Measurements from ENCODE around the gene MEIS2.

Gene MEIS2

DNA sequence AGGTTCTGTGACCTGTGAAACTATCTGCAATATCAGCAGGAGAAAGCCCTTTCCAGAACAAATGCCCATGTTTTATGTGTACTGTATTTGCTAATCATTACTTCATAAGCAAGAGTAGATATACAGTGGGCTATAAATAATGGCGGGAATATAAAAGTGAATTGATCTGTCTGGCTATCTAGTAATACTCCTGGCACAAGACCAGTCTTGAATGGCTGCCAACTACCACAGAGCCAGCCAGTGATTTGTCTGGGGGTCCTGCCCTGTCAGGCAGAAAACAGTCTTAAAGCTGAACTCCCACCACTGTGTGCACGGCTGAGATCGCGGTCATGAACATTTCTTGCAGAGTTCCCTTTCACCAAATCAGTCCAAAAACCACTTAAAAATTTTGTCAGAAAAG is 176.3 kb downstream of the MEIS2 start:
- no peak for DNase-seq

DNA sequence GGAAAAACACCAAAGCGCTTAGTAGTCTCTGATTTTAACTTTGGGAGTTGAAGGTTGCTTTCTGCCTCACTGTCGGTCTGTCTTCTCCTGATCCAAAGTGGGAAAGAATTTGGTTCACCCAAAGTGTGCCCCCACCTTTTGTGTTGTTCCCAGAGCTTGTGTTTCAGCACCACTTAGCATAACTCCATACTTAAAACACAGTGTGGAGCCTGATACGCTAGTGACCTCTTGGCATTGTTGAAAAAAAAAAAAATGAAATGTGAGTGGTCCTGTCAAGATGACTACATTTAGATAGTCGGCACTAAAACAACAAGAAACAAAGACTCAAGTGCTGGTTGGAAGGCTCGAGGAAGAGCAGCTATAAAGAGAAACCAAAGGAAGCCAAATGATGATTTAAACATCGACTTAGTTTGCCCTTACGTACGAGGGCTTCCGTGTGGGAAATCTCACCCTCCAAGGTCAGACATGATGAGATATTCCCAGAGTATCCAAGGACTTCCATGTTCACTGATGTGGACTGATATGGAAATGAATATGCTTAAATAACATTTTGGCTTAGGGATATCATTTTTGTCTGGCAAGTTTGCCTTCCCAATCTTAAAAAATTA is 178.8 kb downstream of the MEIS2 start:
- no peak for DNase-seq

GRCh38 chr15:36917411-36918267 is 182.7 kb downstream of the MEIS2 start:
- DNase-seq = no peak

DNA sequence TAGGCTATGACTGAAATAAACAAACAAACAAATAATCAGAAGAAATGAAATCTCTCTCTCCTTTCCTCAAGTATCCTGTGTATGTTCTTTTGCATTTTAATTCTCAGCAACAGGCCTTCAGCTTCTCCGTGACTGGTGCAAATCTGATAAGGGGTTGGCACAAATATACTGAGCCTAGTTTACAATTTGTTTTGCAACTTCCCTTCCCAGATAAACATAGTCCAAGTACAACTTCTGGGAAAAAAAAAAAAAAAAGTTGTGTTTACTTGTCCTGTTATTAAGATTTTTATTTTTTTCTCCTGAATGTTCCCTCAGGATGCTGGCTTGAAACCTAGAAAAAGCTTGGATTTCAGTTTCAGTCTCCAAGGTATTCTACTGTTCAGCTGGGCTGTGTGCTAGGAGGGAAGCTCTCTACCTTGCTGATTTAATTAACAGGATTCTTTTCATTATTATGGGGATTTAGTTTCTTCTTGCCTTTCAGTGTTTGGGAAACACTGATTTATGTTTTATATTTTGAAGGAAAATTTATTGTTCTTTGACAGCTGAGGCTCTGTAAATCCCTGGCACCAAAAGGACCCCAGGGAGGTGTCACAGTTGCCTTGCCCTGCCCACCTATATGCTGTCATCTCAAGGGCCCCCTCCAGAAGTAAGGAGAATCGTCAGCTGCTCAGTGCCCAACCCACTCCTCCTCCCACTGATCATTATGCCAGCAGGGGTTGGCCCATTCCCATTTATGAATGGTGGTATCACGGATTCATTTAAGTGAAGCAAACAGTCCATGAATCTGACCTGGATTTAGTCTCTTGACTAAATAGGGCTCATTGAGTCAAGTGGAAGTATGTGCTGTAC is 185.2 kb downstream of the MEIS2 start:
- peak; percentile 45 for DNase-seq

DNA sequence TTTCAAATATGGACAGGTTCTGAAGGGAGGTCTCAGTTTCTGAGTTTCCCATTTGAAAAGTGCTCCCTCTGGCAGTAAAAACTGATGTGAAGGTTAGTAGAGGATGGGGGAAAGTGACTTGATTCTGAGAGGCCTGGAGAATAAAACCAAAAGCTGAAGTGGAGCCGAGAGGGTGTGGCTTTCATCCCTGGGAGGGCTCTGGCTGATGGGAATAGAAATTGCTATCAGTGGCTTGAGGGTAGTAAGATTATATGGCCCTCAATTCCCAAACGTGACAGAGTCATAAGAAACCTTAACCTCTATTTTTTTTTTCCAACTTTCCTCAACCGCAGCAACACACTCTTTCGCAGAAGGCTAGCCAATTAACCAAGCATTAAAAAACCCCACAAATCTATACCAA is 185.9 kb downstream of the MEIS2 start:
- no peak for DNase-seq

GRCh38 chr15:36912311-36912712 is 188.0 kb downstream of the MEIS2 start:
- no peak for DNase-seq

DNA sequence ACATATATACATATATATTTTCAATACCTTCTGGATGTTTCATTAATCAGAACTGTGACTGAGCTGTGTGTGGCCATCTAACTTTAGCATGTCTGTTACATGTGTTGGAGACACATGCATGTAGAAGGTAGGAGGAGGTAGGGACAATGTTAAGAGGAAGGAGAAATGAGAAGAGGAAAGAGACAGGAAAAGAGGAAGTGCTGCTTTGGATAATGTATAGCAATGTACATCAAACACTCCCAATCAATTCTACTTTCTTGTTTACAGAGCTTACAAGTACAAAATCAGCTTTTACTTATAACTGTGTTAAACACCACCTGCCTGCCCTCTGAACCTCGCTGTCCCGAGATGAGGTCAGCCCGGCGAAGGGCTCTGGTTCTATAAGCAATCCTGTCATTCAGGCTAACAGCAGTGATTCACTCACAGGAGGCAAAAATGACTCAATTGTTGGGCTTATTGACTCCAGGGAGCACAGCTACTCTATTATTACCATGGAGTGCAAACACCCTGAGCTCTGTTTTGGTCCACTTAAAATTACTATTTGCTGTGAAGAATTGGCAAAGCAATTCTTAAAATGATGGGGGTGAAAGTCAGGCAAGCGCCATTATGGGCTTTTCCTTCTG is 188.9 kb downstream of the MEIS2 start:
- peak; percentile 99 for DNase-seq

DNA sequence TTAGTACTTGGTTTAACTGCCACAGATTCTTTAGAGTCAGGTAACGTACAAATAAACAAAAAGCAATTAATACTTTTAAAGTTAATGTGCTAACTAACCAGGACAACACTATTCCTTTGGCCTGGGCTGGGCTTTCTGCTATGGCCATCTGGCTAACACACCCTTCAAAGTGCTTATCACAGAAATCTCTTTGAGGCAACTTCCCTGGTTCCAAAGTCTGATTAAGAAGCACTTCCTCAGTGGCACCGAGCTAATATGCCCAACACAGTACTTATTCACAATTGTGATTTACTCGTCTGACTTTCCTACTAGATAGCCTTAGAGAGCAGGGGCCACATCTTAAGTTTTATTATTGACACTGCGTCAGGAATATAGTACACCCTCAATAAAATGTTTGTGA is 191.4 kb downstream of the MEIS2 start:
- DNase-seq = no peak

GRCh38 chr15:36907295-36907694 is 193.1 kb downstream of the MEIS2 start:
- no peak for DNase-seq

DNA sequence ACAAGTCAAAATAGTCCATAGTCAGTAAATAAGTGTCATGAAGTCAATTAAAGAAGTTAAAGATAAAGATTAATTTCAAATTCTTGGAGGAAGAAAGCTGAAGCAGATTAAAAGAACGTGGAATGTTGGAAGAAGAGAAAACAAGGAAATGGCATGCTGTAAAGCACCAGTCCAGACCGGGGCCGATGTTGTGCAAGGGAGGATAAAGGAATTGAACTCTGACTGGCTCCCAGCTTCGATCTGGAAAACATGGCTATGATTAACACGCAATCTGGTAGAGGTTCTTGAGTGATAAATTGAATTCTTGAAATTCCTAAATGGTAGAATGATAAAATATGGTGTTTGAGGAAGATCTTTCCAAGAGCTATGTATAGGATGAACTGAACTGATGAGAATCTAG is 194.4 kb downstream of the MEIS2 start:
- DNase-seq = no peak

- no peak for DNase-seq
These were observed 195.6 kb downstream of the MEIS2 start for GRCh38 chr15:36904715-36905114.

DNA sequence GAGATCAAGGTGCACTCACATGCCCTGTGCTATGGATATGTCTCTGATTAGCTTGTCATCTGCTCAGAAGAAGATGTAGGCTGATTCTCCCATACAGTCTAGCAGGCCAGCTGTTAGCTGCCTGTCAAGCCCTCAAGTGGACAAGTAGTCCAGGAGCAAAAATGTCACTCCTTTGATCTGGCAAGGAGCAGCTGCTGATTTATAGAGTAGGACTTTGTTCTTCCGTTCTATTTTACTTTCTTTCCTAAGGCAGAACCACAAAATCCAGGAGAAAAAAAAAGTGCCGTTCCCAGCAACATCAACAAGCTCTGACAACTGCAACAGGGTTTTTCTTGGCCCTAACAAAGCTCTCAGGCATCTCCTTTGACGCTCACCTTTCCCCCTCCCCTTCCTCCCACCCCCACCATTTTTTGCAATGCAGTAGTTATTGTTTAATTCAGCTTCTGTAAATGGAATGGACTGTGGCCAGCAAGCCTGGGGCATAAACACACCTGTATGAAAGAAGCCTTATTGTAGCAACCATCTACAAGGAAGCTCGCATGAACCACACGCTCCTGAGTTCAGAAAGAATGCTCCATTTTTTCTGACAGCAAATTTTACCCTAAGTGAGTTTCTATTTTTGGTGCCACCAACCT is 196.3 kb downstream of the MEIS2 start:
- DNase-seq = no peak

- no peak for DNase-seq
These were observed 197.2 kb downstream of the MEIS2 start for GRCh38 chr15:36903195-36903594.

DNA sequence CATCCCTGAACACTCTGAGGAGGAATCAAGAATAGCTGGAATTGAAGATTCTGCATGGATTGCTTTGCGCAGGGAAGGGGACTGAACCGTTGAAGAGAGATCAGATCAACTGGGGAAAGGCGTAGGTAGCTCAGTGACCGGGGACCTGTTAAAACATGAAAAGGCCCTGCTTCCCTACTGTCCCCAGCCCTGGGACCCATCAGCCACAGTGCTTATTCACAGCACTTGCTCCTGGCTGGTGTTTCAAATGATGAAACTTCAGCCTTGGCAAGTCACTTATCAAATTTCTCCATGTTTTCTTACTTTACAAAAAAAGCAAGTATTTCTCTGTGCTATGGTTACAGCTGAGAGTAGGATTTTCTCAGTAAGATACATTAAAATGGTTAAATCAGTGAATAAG is 199.3 kb downstream of the MEIS2 start:
- no peak for DNase-seq

DNA sequence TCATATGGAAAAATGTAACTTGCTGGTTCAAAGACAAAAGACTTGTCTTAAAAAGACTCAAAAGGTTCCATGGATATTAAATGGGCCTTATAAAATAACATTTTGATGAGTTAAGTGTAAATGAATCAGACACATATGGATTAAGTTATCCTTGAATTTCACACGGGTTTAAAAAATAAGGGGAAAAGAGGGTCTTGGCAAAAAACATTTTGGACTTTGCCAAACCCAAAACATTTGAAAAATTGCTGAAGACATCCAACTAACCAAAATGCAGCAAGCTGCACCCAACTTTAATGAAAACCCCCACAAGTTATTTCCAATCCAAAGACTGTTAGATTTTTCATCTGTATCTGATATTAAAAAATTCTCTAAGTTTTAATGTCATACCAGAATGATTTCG is 200.7 kb downstream of the MEIS2 start:
- no peak for DNase-seq

DNA sequence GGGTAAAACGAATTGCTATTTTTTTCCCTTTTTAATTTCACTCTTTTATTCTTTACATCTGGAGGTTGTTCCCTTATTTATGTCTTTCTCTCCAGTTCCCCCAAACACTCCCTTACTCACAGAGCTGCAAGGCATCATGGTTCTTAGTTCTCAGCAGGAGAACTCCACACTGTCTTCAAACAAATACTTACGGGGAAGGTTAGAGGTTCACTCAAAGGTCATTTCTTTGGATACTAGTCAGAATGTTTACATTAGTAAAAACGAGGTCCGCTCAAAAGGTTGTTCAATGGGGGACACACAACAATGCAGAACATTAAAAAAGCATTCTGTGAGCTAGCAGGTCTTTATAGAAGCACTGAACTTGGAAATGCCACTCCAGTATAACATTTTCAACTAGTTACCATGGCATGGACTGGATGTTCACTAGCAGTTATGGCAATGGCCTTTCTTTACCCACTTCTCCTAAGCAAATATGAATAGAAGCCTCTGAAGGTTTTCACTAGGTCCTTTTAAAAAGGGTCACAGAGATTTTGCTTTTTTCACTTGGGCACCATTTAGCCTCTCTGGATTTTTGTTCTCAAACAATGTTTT is 201.7 kb downstream of the MEIS2 start:
- no peak for DNase-seq

DNA sequence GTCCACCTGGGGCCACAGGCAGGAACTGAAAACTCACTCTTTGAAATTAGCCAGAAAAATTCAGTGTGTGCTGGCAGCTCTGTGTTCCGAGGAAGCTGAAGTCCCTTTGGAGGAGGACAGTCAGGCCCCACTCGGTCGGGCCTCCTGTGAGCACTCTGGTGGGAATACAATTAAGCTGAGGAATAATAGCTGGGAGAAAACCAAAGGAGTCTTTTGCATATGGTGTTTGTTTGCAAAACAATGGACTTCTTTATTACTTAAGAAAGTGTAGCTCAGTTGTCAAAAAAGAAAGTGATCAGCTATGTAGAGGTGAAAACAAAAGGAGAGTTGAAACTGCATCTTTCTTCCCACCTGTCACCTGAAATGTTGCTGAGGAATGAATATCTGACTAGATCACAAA is 202.5 kb downstream of the MEIS2 start:
- DNase-seq = no peak

DNA sequence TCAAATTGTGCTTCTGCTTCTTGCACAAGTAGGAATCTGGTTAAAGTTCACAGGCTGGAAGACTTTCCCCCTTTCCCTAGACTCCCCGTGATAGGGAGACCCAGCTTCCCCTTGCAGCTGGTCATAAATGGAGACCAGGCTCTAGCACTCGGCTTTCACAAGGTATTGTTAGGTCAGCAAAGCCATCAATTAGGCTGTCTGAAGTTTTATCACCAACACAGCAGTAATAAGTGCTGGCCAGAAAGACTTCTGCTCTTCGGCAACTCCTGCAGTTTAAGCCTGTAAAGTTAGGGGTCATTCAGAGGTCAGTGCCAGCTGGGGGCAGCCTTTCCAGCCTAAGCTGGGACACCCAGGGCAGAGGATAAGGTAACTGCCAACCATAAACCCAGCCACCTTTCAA is 203.4 kb downstream of the MEIS2 start:
- DNase-seq = no peak

- no peak for DNase-seq
These were observed 206.3 kb downstream of the MEIS2 start for GRCh38 chr15:36894075-36894474.

DNA sequence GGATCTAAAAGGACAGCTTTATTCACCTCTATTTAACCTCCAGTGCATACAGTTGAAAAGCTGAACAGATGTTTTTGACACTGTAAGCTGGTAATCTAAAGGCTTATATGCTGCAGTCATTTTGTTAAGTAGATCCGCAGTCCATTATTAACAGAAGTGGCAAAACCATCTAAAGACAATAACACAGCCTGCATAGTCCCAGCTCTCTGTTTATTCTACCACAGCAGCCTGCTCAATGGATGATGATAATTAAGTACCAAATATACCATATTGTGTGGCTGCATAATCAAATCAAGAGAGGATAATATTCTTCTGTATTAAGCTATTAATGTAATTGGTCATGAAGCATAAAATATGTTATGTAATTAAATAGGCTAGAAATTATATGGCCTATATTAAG is 207.1 kb downstream of the MEIS2 start:
- no peak for DNase-seq

- DNase-seq = peak; percentile 12
These were observed 212.0 kb downstream of the MEIS2 start for GRCh38 chr15:36888011-36888992.
